ENCODE results near the gene IL20. TPM values are rescaled to one million over a fixed set of nuclear protein-coding genes. Genes with fewer than 3 reads are reported as not detected.

The IL20 gene
- total RNA-seq, 6 donors from 2014 or later = not detected

DNA sequence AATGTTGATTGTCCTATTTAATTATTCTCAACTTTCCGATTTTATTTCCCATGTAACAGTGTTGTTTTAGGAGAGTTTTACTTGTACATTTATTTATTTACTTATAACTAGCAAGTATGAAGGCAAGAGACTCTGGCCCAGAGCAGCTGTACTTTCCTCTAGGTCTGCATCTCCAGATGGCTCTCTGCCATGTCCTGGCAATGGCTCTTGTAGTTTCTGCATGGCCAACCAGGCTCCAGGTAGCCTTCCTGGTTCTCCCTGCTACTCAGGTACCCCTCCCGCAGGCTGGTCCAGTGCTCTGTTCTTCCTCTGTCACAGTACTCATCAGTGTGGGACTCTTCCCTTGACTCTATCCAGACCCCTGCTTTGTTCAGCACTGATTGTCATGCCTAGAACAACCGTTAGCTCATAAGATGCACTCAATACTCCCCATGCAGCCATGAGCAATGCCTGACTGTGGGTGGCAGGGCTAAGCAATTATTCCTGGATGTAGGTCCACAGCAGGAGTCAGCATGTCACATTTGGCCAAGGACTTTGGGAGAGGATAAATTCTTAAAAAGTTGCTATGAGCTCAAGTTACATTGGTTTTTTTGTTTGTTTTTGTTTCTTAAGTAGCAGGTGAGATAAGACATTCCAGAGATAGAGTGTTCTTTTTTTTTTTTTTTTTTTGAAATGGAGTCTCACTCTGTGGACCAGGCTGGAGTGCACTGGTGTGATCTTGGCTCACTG, 10.9 kb upstream of the IL20 start:
- peak in 1 of 2 donors; percentile 51 for ATAC-seq (ENCODE audit: low FRiP score in 2 of 2)
- 81 to 85% methylated on average over 2 to 3 of the region's 3 CpGs for WGBS, 2 donors
- no peaks in the 10 kb centered on the region for H3K36me3 ChIP-seq
- no peak overlapping the region for H3K27ac ChIP-seq
- peaks cover 0 to 3% (median 0%) of the 10 kb centered on the region in 4 donors for H3K9me3 ChIP-seq
- peaks cover 0 to 11% (median 1%) of the 10 kb centered on the region in 4 donors for H3K4me1 ChIP-seq
- no peak for TF ChIP-seq EP300 (IDR thresholded peaks at IDR 0.05)
- TF ChIP-seq, protein P1, sequence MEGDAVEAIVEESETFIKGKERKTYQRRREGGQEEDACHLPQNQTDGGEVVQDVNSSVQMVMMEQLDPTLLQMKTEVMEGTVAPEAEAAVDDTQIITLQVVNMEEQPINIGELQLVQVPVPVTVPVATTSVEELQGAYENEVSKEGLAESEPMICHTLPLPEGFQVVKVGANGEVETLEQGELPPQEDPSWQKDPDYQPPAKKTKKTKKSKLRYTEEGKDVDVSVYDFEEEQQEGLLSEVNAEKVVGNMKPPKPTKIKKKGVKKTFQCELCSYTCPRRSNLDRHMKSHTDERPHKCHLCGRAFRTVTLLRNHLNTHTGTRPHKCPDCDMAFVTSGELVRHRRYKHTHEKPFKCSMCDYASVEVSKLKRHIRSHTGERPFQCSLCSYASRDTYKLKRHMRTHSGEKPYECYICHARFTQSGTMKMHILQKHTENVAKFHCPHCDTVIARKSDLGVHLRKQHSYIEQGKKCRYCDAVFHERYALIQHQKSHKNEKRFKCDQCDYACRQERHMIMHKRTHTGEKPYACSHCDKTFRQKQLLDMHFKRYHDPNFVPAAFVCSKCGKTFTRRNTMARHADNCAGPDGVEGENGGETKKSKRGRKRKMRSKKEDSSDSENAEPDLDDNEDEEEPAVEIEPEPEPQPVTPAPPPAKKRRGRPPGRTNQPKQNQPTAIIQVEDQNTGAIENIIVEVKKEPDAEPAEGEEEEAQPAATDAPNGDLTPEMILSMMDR (IDR thresholded peaks at IDR 0.05) = no peak
- TF ChIP-seq POLR2A (IDR thresholded peaks at IDR 0.05) = no peak
- TF ChIP-seq POLR2AphosphoS5 (IDR thresholded peaks at IDR 0.05) = no peak
- H3K27me3 ChIP-seq = no peaks in the 10 kb centered on the region
- no peak overlapping the region for H3K4me3 ChIP-seq
- DNase-seq = no peak

DNA sequence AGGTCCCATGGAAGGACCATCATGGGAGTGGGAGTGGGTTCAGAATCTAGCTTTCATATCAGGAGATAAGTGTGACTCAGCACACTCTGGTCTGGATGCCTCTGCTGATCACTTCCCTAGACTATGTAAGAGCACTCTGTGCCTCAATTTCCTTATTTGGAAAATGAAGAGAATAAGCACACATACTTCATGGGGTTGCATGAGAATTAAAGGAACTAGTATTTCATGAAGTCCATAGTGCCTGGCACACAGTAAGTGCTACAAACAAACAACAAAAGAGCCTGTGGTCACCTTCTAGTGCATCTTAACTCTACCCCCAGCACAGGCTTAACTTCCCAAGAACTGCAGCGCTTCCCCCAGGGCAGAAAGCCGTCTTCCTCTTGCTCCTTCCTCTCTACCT, 9.6 kb upstream of the IL20 start:
- no peaks in the 10 kb centered on the region for H3K36me3 ChIP-seq
- H3K27ac ChIP-seq = no peak overlapping the region
- peaks cover 0 to 11% (median 1%) of the 10 kb centered on the region in 4 donors for H3K4me1 ChIP-seq
- H3K4me3 ChIP-seq = no peak overlapping the region
- H3K27me3 ChIP-seq = no peaks in the 10 kb centered on the region
- TF ChIP-seq POLR2AphosphoS5 (IDR thresholded peaks at IDR 0.05) (no peak), POLR2A (IDR thresholded peaks at IDR 0.05) (no peak), EP300 (IDR thresholded peaks at IDR 0.05) (no peak)
- TF ChIP-seq, protein P1 (IDR thresholded peaks at IDR 0.05) = no peak
- WGBS, 2 donors = 53 to 94% methylated on average over 2 of the region's 2 CpGs
- ATAC-seq (ENCODE audit: low FRiP score in 2 of 2) (peak in 1 of 2 donors; percentile 37), DNase-seq (no peak)
- H3K9me3 ChIP-seq = peaks cover 0 to 3% (median 0%) of the 10 kb centered on the region in 4 donors

DNA sequence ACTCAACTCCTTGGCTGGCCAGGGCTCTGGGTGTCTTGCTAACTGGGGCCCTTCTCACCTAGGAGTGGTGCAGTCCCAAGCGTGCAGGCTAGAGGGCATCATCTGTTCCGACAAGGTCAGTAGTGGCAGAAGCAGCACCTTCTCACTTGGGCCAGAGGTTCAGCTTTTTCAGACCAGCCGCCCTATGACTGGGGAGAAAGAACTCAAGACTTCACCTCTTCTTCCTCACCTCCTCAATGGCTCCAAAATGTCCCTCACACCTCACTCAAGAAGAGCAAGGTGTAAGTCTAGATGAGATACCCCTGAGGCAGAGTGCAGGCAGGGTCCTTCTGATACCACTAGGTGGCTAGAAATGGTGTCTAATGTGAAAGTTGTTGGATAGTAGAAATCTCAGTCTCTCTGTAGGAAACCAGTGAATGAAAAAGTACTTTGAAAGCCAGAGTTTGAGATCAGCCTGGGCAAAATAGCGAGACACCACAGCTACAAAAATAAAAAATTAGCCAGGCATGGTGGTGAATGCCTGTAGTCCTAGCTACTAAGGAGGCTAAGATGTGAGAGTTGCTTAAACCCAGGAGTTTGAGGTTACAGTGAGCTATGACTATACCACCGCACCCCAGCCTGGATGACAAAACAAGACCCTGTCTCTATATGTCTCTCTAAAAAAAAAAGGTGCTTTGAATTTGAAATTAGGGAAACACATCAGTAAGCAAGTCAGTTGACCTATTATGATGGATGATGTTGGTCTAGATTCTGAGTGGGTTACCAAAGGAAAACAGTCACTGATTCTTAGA, 8.6 kb upstream of the IL20 start:
- Histone ChIP-seq H3K36me3 (no peaks in the 10 kb centered on the region), H3K4me1 (peaks cover 0 to 11% (median 1%) of the 10 kb centered on the region in 4 donors), H3K27me3 (no peaks in the 10 kb centered on the region), H3K27ac (no peak overlapping the region), H3K9me3 (peaks cover 0 to 3% (median 0%) of the 10 kb centered on the region in 4 donors), H3K4me3 (no peak overlapping the region)
- WGBS, 2 donors = 95 to 98% methylated on average over 5 of the region's 5 CpGs
- TF ChIP-seq, protein P1 (IDR thresholded peaks at IDR 0.05) = peak in 1 of 6 experiments; percentile 10
- no peak for TF ChIP-seq EP300 (IDR thresholded peaks at IDR 0.05)
- no peak for DNase-seq
- ATAC-seq (ENCODE audit: low FRiP score in 2 of 2) = no peak

DNA sequence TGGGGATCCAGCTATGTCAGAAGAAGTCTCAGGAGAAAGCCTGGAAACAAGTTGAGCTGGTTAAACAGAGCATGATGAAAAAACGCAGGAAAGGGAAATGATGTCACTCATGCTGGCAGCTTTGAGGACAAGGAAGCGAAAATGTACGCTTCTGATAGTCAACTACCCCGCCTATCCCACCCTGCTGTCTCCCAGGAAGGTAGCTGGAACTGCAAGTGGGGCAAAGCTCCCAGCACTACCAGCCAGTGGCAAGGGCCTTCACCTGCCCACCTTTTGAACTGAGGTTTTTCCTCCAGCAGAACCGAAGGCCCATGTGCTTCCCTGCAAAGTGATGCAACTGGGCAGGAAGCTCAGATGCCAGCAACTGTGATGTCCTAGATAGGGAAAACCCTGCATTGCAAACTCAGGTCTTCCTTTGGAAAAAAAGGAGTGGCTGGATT, 6.3 kb upstream of the IL20 start:
- no peaks in the 10 kb centered on the region for H3K9me3 ChIP-seq
- TF ChIP-seq POLR2A (IDR thresholded peaks at IDR 0.05) (no peak), EP300 (IDR thresholded peaks at IDR 0.05) (no peak), POLR2AphosphoS5 (IDR thresholded peaks at IDR 0.05) (no peak)
- TF ChIP-seq, protein P1 (IDR thresholded peaks at IDR 0.05) = no peak
- no peak overlapping the region for H3K4me3 ChIP-seq
- 45 to 51% methylated on average over 5 of the region's 5 CpGs for WGBS, 2 donors
- ATAC-seq (ENCODE audit: low FRiP score in 2 of 2) = peak in 1 of 2 donors; percentile 64
- peaks cover 0 to 11% (median 1%) of the 10 kb centered on the region in 4 donors for H3K4me1 ChIP-seq
- H3K27me3 ChIP-seq = no peaks in the 10 kb centered on the region
- DNase-seq = no peak
- H3K36me3 ChIP-seq = no peaks in the 10 kb centered on the region
- H3K27ac ChIP-seq = no peak overlapping the region
